Spleen (tissue), 11 donors: ENCODE data around the gene COL23A1. TPM values are rescaled to one million over a fixed set of nuclear protein-coding genes. Genes with fewer than 3 reads are reported as not detected.

Experiments used
- DNase-seq: peaks from one replicate; pipeline ENCODE4 v3.0.0-alpha.2; 2020
- H3K27ac ChIP-seq, 8 donors: fragments of 200-600 bp; sonication (generic) in 7 of 8; 1 replicate in 4 of 8; 2 replicates in 4 of 8; pipeline versions ENCODE4 v1.5.0 to v1.8.0; 2016 to 2021; ENCODE audit warnings: inconsistent platforms in 4 of 8, mild to moderate bottlenecking in 4 of 8, moderate library complexity in 1 of 8
- H3K27me3 ChIP-seq, 7 donors: fragments of 200-600 bp; sonication (generic) in 6 of 7; replicated peaks in 1 of 7; 1 replicate in 4 of 7; 2 replicates in 3 of 7; pipeline versions ENCODE4 v1.5.0 to v1.8.0; 2016 to 2021; ENCODE audit warnings: inconsistent platforms in 3 of 7, mild to moderate bottlenecking in 1 of 7
- H3K36me3 ChIP-seq, 6 donors: fragments of 200-600 bp; sonication (generic) in 5 of 6; 1 replicate in 4 of 6; 2 replicates in 2 of 6; pipeline versions ENCODE4 v1.5.0 to v1.8.0; 2016 to 2021; ENCODE audit warnings: inconsistent platforms in 2 of 6
- H3K4me1 ChIP-seq, 6 donors: fragments of 200-600 bp; sonication (generic) in 5 of 6; 1 replicate in 3 of 6; 2 replicates in 3 of 6; pipeline versions ENCODE4 v1.5.0 to v1.8.0; 2016 to 2021; ENCODE audit warnings: inconsistent platforms in 3 of 6
- H3K4me3 ChIP-seq, 8 donors: fragments of 200-600 bp; sonication (generic) in 7 of 8; 1 replicate in 4 of 8; 2 replicates in 4 of 8; pipeline versions ENCODE4 v1.5.0 to v1.8.0; 2016 to 2021; ENCODE audit warnings: inconsistent platforms in 4 of 8, mild to moderate bottlenecking in 4 of 8, moderate library complexity in 2 of 8
- H3K9me3 ChIP-seq, 8 donors: fragments of 200-600 bp; sonication (generic) in 7 of 8; 1 replicate in 4 of 8; 2 replicates in 4 of 8; pipeline versions ENCODE4 v1.5.0 to v1.8.0; 2016 to 2021; ENCODE audit warnings: inconsistent platforms in 4 of 8
- CTCF ChIP-seq, 11 experiments: fragments of 200-600 bp in 7 of 11; fragments of 450-650 bp in 4 of 11; sonication (generic) in 4 of 11; IDR thresholded peaks in 8 of 11; conservative IDR thresholded peaks in 3 of 11; 1 replicate in 7 of 11; 2 replicates in 4 of 11; pipeline versions ENCODE4 v1.4.0 to v1.8.0; 2016 to 2021; ENCODE audit warnings: antibody characterized with exemption in 11 of 11, inconsistent platforms in 4 of 11, mild to moderate bottlenecking in 1 of 11
- POLR2A ChIP-seq, 3 donors: fragments of 450-650 bp; IDR thresholded peaks; one replicate each; pipeline ENCODE4 v1.5.1; 2017; ENCODE audit warnings: antibody characterized with exemption in 3 of 3, mild to moderate bottlenecking in 1 of 3
- POLR2AphosphoS5 ChIP-seq, 3 donors: sonication (generic); formaldehyde crosslinking; IDR thresholded peaks; one replicate each; pipeline ENCODE4 v1.5.1; 2017; ENCODE audit warnings: antibody characterized with exemption in 3 of 3
- WGBS, 5 donors: extraction: QIAGEN DNeasy Blood & Tissue Kit in 3 of 5; methylation state at CpG; one replicate each; pipeline versions ENCODE4 v1.1.5 to v1.1.7; 2013 to 2018; 5-methylcytosine and 5-hydroxymethylcytosine counted together
- intact Hi-C: fragments of 100-400 bp; cut with DNase I; formaldehyde crosslinking; loops from one replicate; pipeline ENCODE4 v1.15.0; 2023; ENCODE audit warnings: low total_unique reads
- polyA plus RNA-seq, 3 donors: library from polyadenylated mRNA; stranded (reverse); fragments of 200-250 nt; gene quantifications; one replicate each; pipeline ENCODE4 v1.2.1, GENCODE V29; 2013
- total RNA-seq, 7 donors: library from RNA; depleted of rRNA in 3 of 7; stranded (reverse); fragments of >200 nt in 3 of 7; fragmentation: NEBNext Ultra II Directional in 4 of 7; extraction: Animal tissue kit (Norgen Biotek cat#: 25700) in 4 of 7; gene quantifications; one replicate each; pipeline versions ENCODE4 v1.1.0 to v1.2.1, GENCODE V29; 2016 to 2021
- donor health status: healthy with polysubstance abuse.
- donor health status: DM: no; HTN: no; CAD: no; lungs with moderate emphysema.
- donor health status: DM: no; HTN: no; CAD: no.
- donor health status: Bipolar disorder and iron deficiency.
- donor health status: healthy.
- donor health status: DM: no; HTN: no; CAD: no.
- donor health status: DM: yes; HTN: yes; CAD: no.

COL23A1 gene
- total and polyA plus RNA-seq, 10 donors = 0.63 to 3.8 (median 1.9) TPM

- peak overlapping the region in 1 of 8 donors; percentile 19 for H3K27ac ChIP-seq
- H3K4me1 ChIP-seq = peaks cover 0 to 32% (median 3%) of the 10 kb centered on the region in 6 donors
- 37 to 74% (median 52%) methylated on average over 17 of the region's 17 CpGs for WGBS, 5 donors
- DNase-seq = no peak
- H3K4me3 ChIP-seq = no peak overlapping the region
- intact Hi-C loops = no loop called here
- no peaks in the 10 kb centered on the region for H3K36me3 ChIP-seq
- TF ChIP-seq POLR2A (IDR thresholded peaks at IDR 0.05) (no peak), CTCF (IDR thresholded peaks at IDR 0.05 in 8 of 11, conservative IDR thresholded peaks at IDR 0.05 in 3 of 11) (no peak), POLR2AphosphoS5 (IDR thresholded peaks at IDR 0.05) (no peak)
- H3K9me3 ChIP-seq = peaks cover 0 to 9% (median 0%) of the 10 kb centered on the region in 8 donors
- H3K27me3 ChIP-seq = peaks cover 0 to 26% (median 0%) of the 10 kb centered on the region in 7 donors
These were observed 104.0 kb downstream of the COL23A1 start for GRCh38 chr5:178486239-178486641.

- H3K27ac ChIP-seq = peak overlapping the region in 5 of 8 donors; percentile 11 to 64 (median 37)
- peak overlapping the region in 1 of 8 donors; percentile 25 for H3K4me3 ChIP-seq
- intact Hi-C loops = no loop called here
- 14 to 23% (median 15%) methylated on average over 9 of the region's 9 CpGs for WGBS, 5 donors
- H3K36me3 ChIP-seq = no peaks in the 10 kb centered on the region
- TF ChIP-seq POLR2AphosphoS5 (IDR thresholded peaks at IDR 0.05) (peak in 1 of 3 donors; percentile 49), POLR2A (IDR thresholded peaks at IDR 0.05) (no peak)
- H3K27me3 ChIP-seq = peaks cover 0 to 18% (median 0%) of the 10 kb centered on the region in 7 donors
- H3K4me1 ChIP-seq = peaks cover 0 to 30% (median 4%) of the 10 kb centered on the region in 6 donors
- H3K9me3 ChIP-seq = no peaks in the 10 kb centered on the region
- peak; percentile 86 for DNase-seq
These were observed 106.6 kb downstream of the COL23A1 start for GRCh38 chr5:178483620-178484019.

GRCh38 chr5:178479261-178479660 lies 110.9 kb downstream of the COL23A1 start:
- Histone ChIP-seq H3K27ac (no peak overlapping the region), H3K36me3 (no peaks in the 10 kb centered on the region), H3K9me3 (peaks cover 0 to 5% (median 0%) of the 10 kb centered on the region in 8 donors), H3K27me3 (no peaks in the 10 kb centered on the region), H3K4me3 (no peak overlapping the region), H3K4me1 (peaks cover 0 to 53% (median 15%) of the 10 kb centered on the region in 6 donors)
- no peak for DNase-seq
- intact Hi-C loops = no loop called here
- 80 to 93% (median 87%) methylated on average over 6 to 9 of the region's 9 CpGs for WGBS, 5 donors
- TF ChIP-seq POLR2AphosphoS5 (IDR thresholded peaks at IDR 0.05) (no peak), POLR2A (IDR thresholded peaks at IDR 0.05) (no peak), CTCF (IDR thresholded peaks at IDR 0.05 in 8 of 11, conservative IDR thresholded peaks at IDR 0.05 in 3 of 11) (no peak)

GRCh38 chr5:178478370-178478769 lies 111.8 kb downstream of the COL23A1 start:
- no peak for DNase-seq
- no peaks in the 10 kb centered on the region for H3K27me3 ChIP-seq
- no peak overlapping the region for H3K4me3 ChIP-seq
- TF ChIP-seq POLR2A (IDR thresholded peaks at IDR 0.05) = no peak
- no peak for TF ChIP-seq CTCF (IDR thresholded peaks at IDR 0.05 in 8 of 11, conservative IDR thresholded peaks at IDR 0.05 in 3 of 11)
- TF ChIP-seq POLR2AphosphoS5 (IDR thresholded peaks at IDR 0.05) = no peak
- H3K27ac ChIP-seq = peak overlapping the region in 4 of 8 donors; percentile 53 to 77 (median 66)
- WGBS, 5 donors = 20 to 52% (median 28%) methylated on average over 5 of the region's 5 CpGs
- intact Hi-C loops = no loop called here
- peaks cover 0 to 53% (median 12%) of the 10 kb centered on the region in 6 donors for H3K4me1 ChIP-seq
- no peaks in the 10 kb centered on the region for H3K36me3 ChIP-seq
- peaks cover 0 to 5% (median 0%) of the 10 kb centered on the region in 8 donors for H3K9me3 ChIP-seq
